ENCODE data around the gene CD44.
A peak's percentile ranks its signal among the peaks of the same experiment; 100 is the strongest.

Gene CD44

GRCh38 chr11:35167426-35167954, 28.5 kb downstream of the CD44 start:
- H3K4me3 ChIP-seq (ENCODE audit: low read length) = no peak overlapping the region
- H3K27me3 ChIP-seq (ENCODE audit: control insufficient read depth, insufficient read depth, low read length) = no peaks in the 10 kb centered on the region
- peak overlapping the region; percentile 69 for H3K27ac ChIP-seq (ENCODE audit: low read depth, low read length)
- H3K36me3 ChIP-seq (ENCODE audit: control insufficient read depth, insufficient read depth, low read length) = no peaks in the 10 kb centered on the region
- H3K9ac ChIP-seq (ENCODE audit: low read length) = no peak overlapping the region
- peaks cover 28% of the 10 kb centered on the region for H3K4me1 ChIP-seq (ENCODE audit: control insufficient read depth, insufficient read depth, low read length)

DNA sequence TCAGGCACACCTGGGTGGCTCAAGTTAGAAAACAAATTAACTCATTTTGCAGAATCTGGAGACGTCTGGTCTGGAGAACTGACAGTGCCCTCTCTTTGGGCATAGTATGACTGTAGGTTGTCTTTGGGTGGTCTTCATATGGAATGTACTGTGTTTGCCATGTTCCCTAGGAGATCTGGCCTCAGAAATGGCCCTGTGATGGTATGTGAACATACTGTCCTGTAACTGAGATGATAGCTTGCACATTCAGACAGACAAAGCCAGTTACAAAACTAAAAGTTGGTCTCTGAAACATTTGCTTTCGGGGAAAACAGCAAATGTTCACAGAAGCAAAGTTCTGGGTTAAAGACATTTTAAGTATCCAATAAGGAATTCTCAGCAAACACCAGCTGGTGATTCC, 29.7 kb downstream of the CD44 start:
- Histone ChIP-seq H3K4me3 (ENCODE audit: low read length) (no peak overlapping the region), H3K4me1 (ENCODE audit: control insufficient read depth, insufficient read depth, low read length) (peaks cover 29% of the 10 kb centered on the region), H3K27me3 (ENCODE audit: control insufficient read depth, insufficient read depth, low read length) (no peaks in the 10 kb centered on the region), H3K27ac (ENCODE audit: low read depth, low read length) (no peak overlapping the region), H3K36me3 (ENCODE audit: control insufficient read depth, insufficient read depth, low read length) (no peaks in the 10 kb centered on the region), H3K9ac (ENCODE audit: low read length) (no peak overlapping the region)

- H3K4me3 ChIP-seq (ENCODE audit: low read length) = no peak overlapping the region
- H3K36me3 ChIP-seq (ENCODE audit: control insufficient read depth, insufficient read depth, low read length) = no peaks in the 10 kb centered on the region
- H3K27ac ChIP-seq (ENCODE audit: low read depth, low read length) = no peak overlapping the region
- H3K9ac ChIP-seq (ENCODE audit: low read length) = no peak overlapping the region
- peaks cover 33% of the 10 kb centered on the region for H3K4me1 ChIP-seq (ENCODE audit: control insufficient read depth, insufficient read depth, low read length)
- H3K27me3 ChIP-seq (ENCODE audit: control insufficient read depth, insufficient read depth, low read length) = no peaks in the 10 kb centered on the region
These were observed 30.1 kb downstream of the CD44 start for GRCh38 chr11:35169112-35169511.

DNA sequence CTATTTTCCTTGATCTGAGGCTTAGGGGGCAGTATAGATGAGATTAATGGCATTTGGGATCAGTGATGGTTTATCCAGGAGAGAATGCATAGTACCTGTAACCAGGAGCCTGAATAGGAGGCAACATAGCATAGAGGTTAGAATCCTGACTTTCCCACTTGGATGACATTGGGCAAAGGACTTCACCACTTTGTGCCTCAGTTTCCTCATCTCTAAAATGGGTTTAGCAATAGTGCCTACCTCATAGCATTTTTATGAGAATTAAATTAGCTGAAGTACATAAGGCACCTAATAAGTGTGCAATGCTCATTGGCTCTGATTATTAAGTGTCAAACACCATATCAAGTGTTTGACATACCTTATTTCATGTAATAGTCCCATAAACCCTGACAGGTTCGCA, 30.8 kb downstream of the CD44 start:
- Histone ChIP-seq H3K4me3 (ENCODE audit: low read length) (no peak overlapping the region), H3K9ac (ENCODE audit: low read length) (no peak overlapping the region), H3K4me1 (ENCODE audit: control insufficient read depth, insufficient read depth, low read length) (peaks cover 39% of the 10 kb centered on the region), H3K36me3 (ENCODE audit: control insufficient read depth, insufficient read depth, low read length) (no peaks in the 10 kb centered on the region), H3K27me3 (ENCODE audit: control insufficient read depth, insufficient read depth, low read length) (no peaks in the 10 kb centered on the region), H3K27ac (ENCODE audit: low read depth, low read length) (peak overlapping the region; percentile 31)

DNA sequence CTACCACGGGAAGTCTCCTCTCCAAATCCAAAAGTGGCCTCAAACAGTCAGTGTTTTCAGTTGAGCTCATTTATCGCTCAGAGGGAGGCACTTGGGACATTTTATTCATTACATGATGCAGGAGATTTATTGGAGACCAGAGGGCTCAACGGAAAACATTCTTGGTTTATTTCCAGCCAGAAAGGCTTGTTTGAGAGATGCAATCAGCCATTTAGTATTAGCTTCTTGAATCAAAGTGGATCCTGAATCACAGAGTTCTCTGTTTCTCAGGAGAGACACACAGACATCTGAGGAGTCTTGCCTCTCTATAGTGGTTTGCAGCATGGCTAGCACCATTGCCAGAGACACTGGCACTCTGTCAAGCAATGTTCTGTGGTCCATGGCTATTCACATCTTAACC, 31.5 kb downstream of the CD44 start:
- H3K4me1 ChIP-seq (ENCODE audit: control insufficient read depth, insufficient read depth, low read length) = peaks cover 42% of the 10 kb centered on the region
- peak overlapping the region; percentile 31 for H3K27ac ChIP-seq (ENCODE audit: low read depth, low read length)

GRCh38 chr11:35171226-35171625, 32.3 kb downstream of the CD44 start:
- Histone ChIP-seq H3K4me1 (ENCODE audit: control insufficient read depth, insufficient read depth, low read length) (peaks cover 41% of the 10 kb centered on the region), H3K27ac (ENCODE audit: low read depth, low read length) (no peak overlapping the region), H3K36me3 (ENCODE audit: control insufficient read depth, insufficient read depth, low read length) (no peaks in the 10 kb centered on the region), H3K9ac (ENCODE audit: low read length) (no peak overlapping the region), H3K4me3 (ENCODE audit: low read length) (no peak overlapping the region), H3K27me3 (ENCODE audit: control insufficient read depth, insufficient read depth, low read length) (no peaks in the 10 kb centered on the region)

More for the DNA sequence above, 31.5 kb downstream of the CD44 start:
- Histone ChIP-seq H3K4me3 (ENCODE audit: low read length) (no peak overlapping the region), H3K27me3 (ENCODE audit: control insufficient read depth, insufficient read depth, low read length) (no peaks in the 10 kb centered on the region), H3K36me3 (ENCODE audit: control insufficient read depth, insufficient read depth, low read length) (no peaks in the 10 kb centered on the region), H3K9ac (ENCODE audit: low read length) (no peak overlapping the region)

DNA sequence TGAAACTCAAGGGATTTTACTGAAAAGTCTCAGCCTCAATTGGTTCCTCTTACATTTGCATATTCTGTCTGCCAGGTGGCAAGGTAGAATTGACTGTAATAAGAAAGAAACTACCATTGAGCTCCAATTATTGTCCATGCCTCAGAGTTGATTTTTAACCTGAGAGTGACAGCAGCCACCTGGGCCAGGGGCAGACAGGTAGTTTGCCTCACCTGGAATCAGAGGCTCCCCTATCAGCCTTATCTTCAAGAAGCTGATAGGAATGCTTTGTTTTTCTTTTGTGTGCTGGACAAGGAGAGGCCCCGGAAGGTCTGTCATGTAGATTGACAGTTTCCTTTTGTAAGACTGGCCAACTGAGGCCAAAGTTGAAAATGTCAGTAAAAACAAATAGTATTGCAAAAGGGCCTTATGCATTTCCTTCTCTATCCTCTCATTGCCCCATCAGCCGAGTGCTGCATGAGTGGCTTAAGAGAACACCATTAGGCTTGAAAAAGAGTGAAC, 34.1 kb downstream of the CD44 start:
- H3K9ac ChIP-seq (ENCODE audit: low read length) = no peak overlapping the region
- H3K4me3 ChIP-seq (ENCODE audit: low read length) = no peak overlapping the region
- H3K27me3 ChIP-seq (ENCODE audit: control insufficient read depth, insufficient read depth, low read length) = no peaks in the 10 kb centered on the region
- peaks cover 13% of the 10 kb centered on the region for H3K36me3 ChIP-seq (ENCODE audit: control insufficient read depth, insufficient read depth, low read length)
- no peak overlapping the region for H3K27ac ChIP-seq (ENCODE audit: low read depth, low read length)
- H3K4me1 ChIP-seq (ENCODE audit: control insufficient read depth, insufficient read depth, low read length) = peaks cover 28% of the 10 kb centered on the region

DNA sequence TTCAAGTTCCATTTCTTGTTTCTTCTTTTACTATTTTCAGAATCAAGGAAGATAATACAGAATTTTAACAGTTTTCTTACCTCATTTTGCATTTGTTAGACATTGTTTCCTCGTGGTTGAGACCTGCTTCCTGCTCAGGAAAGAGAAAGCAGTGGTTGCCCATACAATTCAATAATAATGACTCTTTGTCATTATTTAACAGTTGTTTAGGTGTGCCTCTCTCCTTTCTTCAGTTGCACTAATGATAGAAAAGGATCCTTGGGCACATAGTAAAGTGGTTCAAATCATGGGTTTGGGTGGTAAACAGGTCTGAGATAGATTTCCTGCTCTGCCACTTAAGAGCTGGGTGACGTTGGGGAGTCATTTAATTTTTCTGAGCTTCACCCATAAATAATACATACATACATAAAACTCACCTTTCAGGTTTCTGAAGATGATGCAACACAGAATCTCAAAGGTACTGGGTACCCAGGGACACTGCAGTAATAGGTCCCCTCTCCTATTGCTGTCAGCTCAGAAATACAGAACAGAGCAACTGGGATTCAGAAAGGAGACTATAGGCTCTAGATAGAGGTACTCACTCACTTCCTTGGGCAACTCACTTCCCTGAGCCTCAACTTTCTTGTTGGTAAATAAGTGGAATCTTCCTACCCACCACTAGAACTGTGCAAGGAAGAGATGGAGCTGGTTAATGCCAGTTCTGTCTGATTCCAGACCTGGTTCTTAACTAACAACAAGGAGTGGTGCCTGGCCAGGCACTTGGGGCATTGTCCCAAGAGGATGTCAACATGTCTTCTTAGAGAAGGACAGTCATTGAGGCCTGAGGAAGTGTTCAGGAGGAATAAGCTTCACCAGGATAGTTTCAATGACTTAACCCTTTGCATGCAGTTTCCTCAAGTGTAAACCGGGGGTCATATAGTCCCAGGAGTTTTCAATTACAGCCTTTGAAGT, 34.9 kb downstream of the CD44 start:
- H3K9ac ChIP-seq (ENCODE audit: low read length) = no peak overlapping the region
- H3K4me3 ChIP-seq (ENCODE audit: low read length) = no peak overlapping the region
- H3K27ac ChIP-seq (ENCODE audit: low read depth, low read length) = peak overlapping the region; percentile 0
- peaks cover 31% of the 10 kb centered on the region for H3K4me1 ChIP-seq (ENCODE audit: control insufficient read depth, insufficient read depth, low read length)
- peaks cover 17% of the 10 kb centered on the region for H3K36me3 ChIP-seq (ENCODE audit: control insufficient read depth, insufficient read depth, low read length)
- no peaks in the 10 kb centered on the region for H3K27me3 ChIP-seq (ENCODE audit: control insufficient read depth, insufficient read depth, low read length)

DNA sequence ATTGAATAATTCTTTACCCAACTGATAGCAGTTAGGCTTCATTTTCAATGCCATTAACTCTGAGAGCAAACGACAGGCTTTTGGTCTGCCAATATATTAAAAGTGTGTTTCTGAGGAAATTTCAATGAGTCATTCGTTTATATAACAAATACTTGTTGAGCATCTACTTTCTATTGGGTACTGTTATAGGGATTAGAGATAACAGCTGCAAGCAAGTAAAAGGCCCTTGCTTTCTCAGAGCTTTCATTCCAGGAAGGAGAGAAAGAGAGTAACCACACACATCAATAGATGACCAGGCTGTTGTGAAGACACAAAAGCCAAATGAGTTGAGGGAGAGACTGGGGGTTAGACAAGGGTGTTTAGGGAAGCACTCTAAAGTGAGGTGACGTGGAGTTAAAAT, 35.7 kb downstream of the CD44 start:
- H3K27ac ChIP-seq (ENCODE audit: low read depth, low read length) = peak overlapping the region; percentile 0

DNA sequence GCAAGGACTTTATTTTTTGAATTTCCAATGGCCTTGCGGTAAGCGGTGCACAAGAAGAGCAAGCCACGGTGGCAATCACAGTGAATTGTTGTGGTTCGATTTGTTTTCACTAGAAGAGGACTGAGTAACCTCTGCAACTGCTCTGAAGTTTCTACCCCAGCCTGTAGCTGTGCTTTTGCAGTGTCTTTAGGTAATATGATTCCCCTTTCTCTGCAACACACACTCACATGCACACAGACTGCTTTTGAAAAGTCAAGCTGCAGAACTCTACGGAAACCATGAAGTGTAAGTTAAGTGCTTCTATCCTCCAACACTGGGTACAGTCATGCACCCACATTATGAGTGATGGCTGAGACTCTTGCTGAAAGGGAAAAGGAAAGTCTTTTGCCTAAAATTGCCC, 38.4 kb downstream of the CD44 start:
- H3K36me3 ChIP-seq (ENCODE audit: control insufficient read depth, insufficient read depth, low read length) = peaks cover 25% of the 10 kb centered on the region
- H3K27me3 ChIP-seq (ENCODE audit: control insufficient read depth, insufficient read depth, low read length) = no peaks in the 10 kb centered on the region
- no peak overlapping the region for H3K4me3 ChIP-seq (ENCODE audit: low read length)
- peaks cover 27% of the 10 kb centered on the region for H3K4me1 ChIP-seq (ENCODE audit: control insufficient read depth, insufficient read depth, low read length)
- H3K9ac ChIP-seq (ENCODE audit: low read length) = no peak overlapping the region
- H3K27ac ChIP-seq (ENCODE audit: low read depth, low read length) = no peak overlapping the region

More for the DNA sequence above, 35.7 kb downstream of the CD44 start:
- peaks cover 37% of the 10 kb centered on the region for H3K4me1 ChIP-seq (ENCODE audit: control insufficient read depth, insufficient read depth, low read length)
- H3K36me3 ChIP-seq (ENCODE audit: control insufficient read depth, insufficient read depth, low read length) = peaks cover 17% of the 10 kb centered on the region
- no peak overlapping the region for H3K4me3 ChIP-seq (ENCODE audit: low read length)
- H3K27me3 ChIP-seq (ENCODE audit: control insufficient read depth, insufficient read depth, low read length) = no peaks in the 10 kb centered on the region
- H3K9ac ChIP-seq (ENCODE audit: low read length) = no peak overlapping the region

DNA sequence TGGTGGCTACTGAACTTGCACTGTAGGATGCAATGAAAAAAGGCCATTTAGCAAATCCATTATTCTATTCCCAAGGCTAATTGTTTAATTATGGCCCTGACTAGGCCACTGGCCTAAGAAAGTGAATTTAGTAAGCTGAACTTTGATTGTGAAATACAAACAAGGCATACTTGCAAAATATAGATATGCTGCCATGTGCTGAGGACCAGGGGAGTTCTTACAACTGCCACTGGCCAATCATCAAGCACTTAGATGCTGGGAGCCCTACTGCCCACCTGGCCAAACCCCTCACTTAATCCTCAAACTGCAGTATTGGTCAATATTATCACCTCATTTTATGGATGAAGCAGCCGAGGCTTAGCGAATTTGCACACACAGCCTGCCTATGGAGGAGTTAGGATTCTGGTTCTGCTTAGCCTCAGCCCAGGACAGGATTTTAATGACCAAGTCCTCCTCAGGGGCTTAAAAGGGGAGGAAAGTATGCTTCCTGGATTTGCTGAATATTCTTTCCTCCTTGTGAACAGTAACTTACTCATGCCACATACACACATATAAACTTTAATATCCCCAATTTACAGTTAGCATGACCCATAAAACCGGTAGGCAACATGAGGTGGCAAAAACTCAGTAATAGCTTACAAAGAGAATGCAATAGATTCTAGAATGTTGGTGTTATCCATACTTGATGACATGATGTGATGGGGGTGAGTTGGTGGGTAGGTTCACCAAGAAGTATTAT, 39.3 kb downstream of the CD44 start:
- peaks cover 29% of the 10 kb centered on the region for H3K36me3 ChIP-seq (ENCODE audit: control insufficient read depth, insufficient read depth, low read length)
- H3K4me1 ChIP-seq (ENCODE audit: control insufficient read depth, insufficient read depth, low read length) = peaks cover 27% of the 10 kb centered on the region
- H3K27ac ChIP-seq (ENCODE audit: low read depth, low read length) = no peak overlapping the region
- H3K4me3 ChIP-seq (ENCODE audit: low read length) = peak overlapping the region; percentile 20
- no peak overlapping the region for H3K9ac ChIP-seq (ENCODE audit: low read length)
- H3K27me3 ChIP-seq (ENCODE audit: control insufficient read depth, insufficient read depth, low read length) = no peaks in the 10 kb centered on the region

GRCh38 chr11:35178873-35179272, 39.9 kb downstream of the CD44 start:
- Histone ChIP-seq H3K27me3 (ENCODE audit: control insufficient read depth, insufficient read depth, low read length) (no peaks in the 10 kb centered on the region), H3K4me1 (ENCODE audit: control insufficient read depth, insufficient read depth, low read length) (peaks cover 26% of the 10 kb centered on the region), H3K9ac (ENCODE audit: low read length) (no peak overlapping the region), H3K36me3 (ENCODE audit: control insufficient read depth, insufficient read depth, low read length) (peaks cover 30% of the 10 kb centered on the region), H3K27ac (ENCODE audit: low read depth, low read length) (peak overlapping the region; percentile 1), H3K4me3 (ENCODE audit: low read length) (no peak overlapping the region)
